Chondrocyte (in vitro differentiated cells): ENCODE data around the gene KNTC1. TPM values are rescaled to one million over a fixed set of nuclear protein-coding genes. Genes with fewer than 3 reads are reported as not detected.

ENCODE experiments used
- DNase-seq: peaks from one replicate; pipeline ENCODE4 v3.0.0; 2021; ENCODE audit warnings: mixed read lengths, low spot score
- H3K27ac Mint-ChIP-seq: one replicate; pipeline ENCODE4 v1.8.0; 2021; ENCODE audit warnings: mild to moderate bottlenecking, moderate library complexity, mixed read lengths; ENCODE audit not compliant: unreplicated experiment
- H3K27me3 Mint-ChIP-seq: 2 replicates; pipeline ENCODE4 v1.8.0; 2021; ENCODE audit warnings: low read depth, mixed read lengths
- H3K36me3 Mint-ChIP-seq: 2 replicates; pipeline ENCODE4 v1.8.0; 2021; ENCODE audit warnings: low read depth, mixed read lengths
- H3K4me1 Mint-ChIP-seq: 2 replicates; pipeline ENCODE4 v1.8.0; 2021; ENCODE audit warnings: low read depth, mild to moderate bottlenecking, mixed read lengths
- H3K4me3 Mint-ChIP-seq: one replicate; pipeline ENCODE4 v1.8.0; 2021; ENCODE audit warnings: mild to moderate bottlenecking, moderate library complexity, mixed read lengths; ENCODE audit not compliant: unreplicated experiment
- H3K9me3 Mint-ChIP-seq: 2 replicates; pipeline ENCODE4 v1.8.0; 2021; ENCODE audit warnings: low read depth, mixed read lengths
- CTCF ChIP-seq: fragments of 200-600 bp; sonication (generic); IDR thresholded peaks from 2 replicates; pipeline ENCODE4 v1.5.0; 2021; ENCODE audit warnings: antibody characterized with exemption, mild to moderate bottlenecking, moderate library complexity
- total RNA-seq: library from RNA; stranded (reverse); gene quantifications from 3 replicates; pipeline ENCODE4 v1.2.1, GENCODE V29; 2021

KNTC1 gene
- total RNA-seq, 1 donor from 2014 or later, result 9.2 TPM

- Mint-ChIP-seq H3K36me3 (peaks cover 5% of the 10 kb centered on the region), H3K4me1 (no peaks in the 10 kb centered on the region), H3K27me3 (no peaks in the 10 kb centered on the region), H3K4me3 (no peak overlapping the region), H3K27ac (no peak overlapping the region), H3K9me3 (no peaks in the 10 kb centered on the region)
- DNase-seq, result no peak
- no peak for TF ChIP-seq CTCF
Observed at GRCh38 chr12:122544537-122544936, 17.5 kb downstream of the KNTC1 start.

- no peak for TF ChIP-seq CTCF
- H3K36me3 Mint-ChIP-seq, result peaks cover 5% of the 10 kb centered on the region
Observed at GRCh38 chr12:122545855-122546254, 18.8 kb downstream of the KNTC1 start.

GRCh38 chr12:122547330-122547729, 20.3 kb downstream of the KNTC1 start:
- H3K4me1 Mint-ChIP-seq, result no peaks in the 10 kb centered on the region
- DNase-seq, result no peak
- H3K36me3 Mint-ChIP-seq, result peaks cover 8% of the 10 kb centered on the region
- TF ChIP-seq CTCF, result no peak
- no peaks in the 10 kb centered on the region for H3K9me3 Mint-ChIP-seq
- H3K4me3 Mint-ChIP-seq, result no peak overlapping the region
- H3K27ac Mint-ChIP-seq, result no peak overlapping the region
- no peaks in the 10 kb centered on the region for H3K27me3 Mint-ChIP-seq

More at GRCh38 chr12:122545855-122546254, 18.8 kb downstream of the KNTC1 start:
- Mint-ChIP-seq H3K9me3 (no peaks in the 10 kb centered on the region), H3K27me3 (no peaks in the 10 kb centered on the region), H3K4me1 (no peaks in the 10 kb centered on the region), H3K27ac (no peak overlapping the region), H3K4me3 (no peak overlapping the region)
- no peak for DNase-seq

GRCh38 chr12:122558745-122559641, 31.9 kb downstream of the KNTC1 start:
- Mint-ChIP-seq H3K27ac (no peak overlapping the region), H3K4me3 (no peak overlapping the region), H3K9me3 (no peaks in the 10 kb centered on the region), H3K36me3 (peaks cover 4% of the 10 kb centered on the region), H3K27me3 (no peaks in the 10 kb centered on the region), H3K4me1 (no peaks in the 10 kb centered on the region)
- no peak for DNase-seq
- TF ChIP-seq CTCF, result no peak

GRCh38 chr12:122560138-122560537, 33.1 kb downstream of the KNTC1 start:
- Mint-ChIP-seq H3K4me3 (no peak overlapping the region), H3K27ac (no peak overlapping the region), H3K27me3 (no peaks in the 10 kb centered on the region), H3K9me3 (no peaks in the 10 kb centered on the region), H3K4me1 (no peaks in the 10 kb centered on the region), H3K36me3 (peaks cover 6% of the 10 kb centered on the region)
- DNase-seq, result no peak
- no peak for TF ChIP-seq CTCF
